CD4-positive, alpha-beta T cell (primary cell): Measurements from ENCODE around the gene RTN4RL2. TPM values are rescaled to one million over a fixed set of nuclear protein-coding genes. Genes with fewer than 3 reads are reported as not detected.

ENCODE experiments used
- ATAC-seq: fragments of 200-7000 bp; cut with Tn5 transposase; one replicate; pipeline ENCODE4 v1.10.0; 2022; ENCODE audit warnings: mild to moderate bottlenecking; ENCODE audit not compliant: poor library complexity
- CTCF ChIA-PET: fragments of 350-600 bp; sonication (Branson Sonifier 250); formaldehyde crosslinking; loops from one replicate; lab custom pipeline; 2021; ENCODE audit warnings: antibody characterized with exemption, inconsistent platforms; lab: Charles Lee
- POLR2A ChIA-PET: fragments of 350-600 bp; sonication (Branson Sonifier 250); formaldehyde crosslinking; loops from one replicate; lab custom pipeline; 2021; ENCODE audit warnings: antibody characterized with exemption, inconsistent platforms; lab: Charles Lee
- DNase-seq, 14 experiments: peaks; one replicate each; pipeline ENCODE4 v3.0.0-alpha.2; 2013 to 2020; ENCODE audit warnings: mixed read lengths in 2 of 14
- H3K27ac ChIP-seq, 2 donors: one replicate each; pipeline versions ENCODE4 v1.5.1 to v1.7.0; 2013; ENCODE audit warnings: low read length in 2 of 2, low read depth in 1 of 2, mild to moderate bottlenecking in 1 of 2
- H3K27me3 ChIP-seq, 2 experiments: 1 replicate in 1 of 2; 2 replicates in 1 of 2; pipeline versions ENCODE4 v1.6.1 to v1.7.0; 2013; ENCODE audit warnings: low read length in 2 of 2, control low read depth in 1 of 2, mild to moderate bottlenecking in 1 of 2, moderate library complexity in 1 of 2; ENCODE audit not compliant: insufficient read depth in 2 of 2, control insufficient read depth in 1 of 2
- H3K36me3 ChIP-seq: one replicate; pipeline ENCODE4 v1.6.1; 2013; ENCODE audit warnings: low read length, control low read depth; ENCODE audit not compliant: insufficient read depth
- H3K4me1 ChIP-seq: one replicate; pipeline ENCODE4 v1.6.1; 2013; ENCODE audit warnings: low read length, control low read depth; ENCODE audit not compliant: insufficient read depth
- H3K4me3 ChIP-seq: one replicate; pipeline ENCODE4 v1.5.1; 2013; ENCODE audit warnings: mild to moderate bottlenecking, low read length, moderate library complexity
- H3K9me3 ChIP-seq, 2 experiments: 1 replicate in 1 of 2; 2 replicates in 1 of 2; pipeline versions ENCODE4 v1.6.1 to v1.7.0; 2013; ENCODE audit warnings: low read length in 2 of 2, mild to moderate bottlenecking in 2 of 2, control low read depth in 1 of 2, moderate library complexity in 1 of 2; ENCODE audit not compliant: control insufficient read depth in 1 of 2, insufficient read depth in 1 of 2
- H3K27ac Mint-ChIP-seq: one replicate; pipeline ENCODE4 v1.8.0; 2020; ENCODE audit warnings: mixed read lengths
- H3K27me3 Mint-ChIP-seq: one replicate; pipeline ENCODE4 v1.8.0; 2021; ENCODE audit warnings: mixed read lengths
- H3K36me3 Mint-ChIP-seq: one replicate; pipeline ENCODE4 v1.8.0; 2021; ENCODE audit warnings: low read depth, mixed read lengths
- H3K4me1 Mint-ChIP-seq: one replicate; pipeline ENCODE4 v1.8.0; 2021; ENCODE audit warnings: low read depth, mixed read lengths
- H3K4me3 Mint-ChIP-seq: one replicate; pipeline ENCODE4 v1.8.0; 2020; ENCODE audit warnings: mild to moderate bottlenecking, mixed read lengths
- H3K9me3 Mint-ChIP-seq: one replicate; pipeline ENCODE4 v1.8.0; 2020; ENCODE audit warnings: mixed read lengths
- CTCF ChIP-seq: fragments of 200-600 bp; IDR thresholded peaks from one replicate; pipeline ENCODE4 v1.8.0; 2022; ENCODE audit warnings: antibody characterized with exemption, mild to moderate bottlenecking
- intact Hi-C, 2 experiments: fragments of 100-400 bp; cut with DNase I in 1 of 2; cut with micrococcal nuclease in 1 of 2; formaldehyde crosslinking; loops; one replicate each; pipeline versions ENCODE4 v1.15.1 to v1.9.0; 2023 to 2025; cut with DNase I, micrococcal nuclease
- total RNA-seq, 174 experiments: library from RNA in 2 of 174; stranded (reverse) in 2 of 174; gene quantifications; one replicate each; pipeline ENCODE4 v1.2.3 and lab custom pipeline; 2021 to 2026

The RTN4RL2 gene
- total RNA-seq, 2 experiments from 2014 or later: 0.17 to 0.19 TPM

GRCh38 chr11:57508341-57509170 lies 48.2 kb downstream of the RTN4RL2 start:
- CTCF ChIA-PET: no interaction called here
- peaks cover 27% of the 10 kb centered on the region for H3K4me1 Mint-ChIP-seq

GRCh38 chr11:57511741-57512430 lies 51.6 kb downstream of the RTN4RL2 start:
- Mint-ChIP-seq H3K4me3 (peak overlapping the region; percentile 9), H3K27me3 (no peaks in the 10 kb centered on the region), H3K27ac (peak overlapping the region; percentile 19), H3K9me3 (no peaks in the 10 kb centered on the region), H3K4me1 (peaks cover 35% of the 10 kb centered on the region), H3K36me3 (peaks cover 6% of the 10 kb centered on the region)
- Histone ChIP-seq H3K27me3 (no peaks in the 10 kb centered on the region), H3K9me3 (peaks cover 0 to 5% of the 10 kb centered on the region in 2 experiments), H3K27ac (no peak overlapping the region), H3K4me3 (no peak overlapping the region), H3K4me1 (peaks cover 32% of the 10 kb centered on the region), H3K36me3 (no peaks in the 10 kb centered on the region)
- TF ChIP-seq CTCF: no peak
- ChIA-PET POLR2A (interaction anchor here (1.0 to 1.2 kb wide), 2 partner anchors 20 to 229 kb away, joined by 3 read pairs; partner anchors contain the start of gene SELENOH), CTCF (interaction anchor here (0.6 to 1.4 kb wide), 3 partner anchors 18 to 88 kb away, joined by 3 to 9 read pairs (median 4); no protein-coding TSS in a partner anchor)
- no peak for ATAC-seq
- no peak for DNase-seq
- intact Hi-C loops: no loop called here

More at GRCh38 chr11:57508341-57509170, 48.2 kb downstream of the RTN4RL2 start:
- no peak for TF ChIP-seq CTCF
- intact Hi-C loops: no loop called here
- no peak overlapping the region for H3K4me3 ChIP-seq
- no peaks in the 10 kb centered on the region for H3K27me3 ChIP-seq
- peaks cover 8% of the 10 kb centered on the region for H3K36me3 Mint-ChIP-seq
- H3K27ac ChIP-seq: no peak overlapping the region
- H3K9me3 Mint-ChIP-seq: no peaks in the 10 kb centered on the region
- H3K27me3 Mint-ChIP-seq: no peaks in the 10 kb centered on the region
- POLR2A ChIA-PET: no interaction called here
- ATAC-seq (no peak), DNase-seq (no peak)
- H3K27ac Mint-ChIP-seq: no peak overlapping the region
- no peaks in the 10 kb centered on the region for H3K9me3 ChIP-seq
- no peak overlapping the region for H3K4me3 Mint-ChIP-seq
- H3K4me1 ChIP-seq: peaks cover 11% of the 10 kb centered on the region
- H3K36me3 ChIP-seq: peaks cover 9% of the 10 kb centered on the region

DNA sequence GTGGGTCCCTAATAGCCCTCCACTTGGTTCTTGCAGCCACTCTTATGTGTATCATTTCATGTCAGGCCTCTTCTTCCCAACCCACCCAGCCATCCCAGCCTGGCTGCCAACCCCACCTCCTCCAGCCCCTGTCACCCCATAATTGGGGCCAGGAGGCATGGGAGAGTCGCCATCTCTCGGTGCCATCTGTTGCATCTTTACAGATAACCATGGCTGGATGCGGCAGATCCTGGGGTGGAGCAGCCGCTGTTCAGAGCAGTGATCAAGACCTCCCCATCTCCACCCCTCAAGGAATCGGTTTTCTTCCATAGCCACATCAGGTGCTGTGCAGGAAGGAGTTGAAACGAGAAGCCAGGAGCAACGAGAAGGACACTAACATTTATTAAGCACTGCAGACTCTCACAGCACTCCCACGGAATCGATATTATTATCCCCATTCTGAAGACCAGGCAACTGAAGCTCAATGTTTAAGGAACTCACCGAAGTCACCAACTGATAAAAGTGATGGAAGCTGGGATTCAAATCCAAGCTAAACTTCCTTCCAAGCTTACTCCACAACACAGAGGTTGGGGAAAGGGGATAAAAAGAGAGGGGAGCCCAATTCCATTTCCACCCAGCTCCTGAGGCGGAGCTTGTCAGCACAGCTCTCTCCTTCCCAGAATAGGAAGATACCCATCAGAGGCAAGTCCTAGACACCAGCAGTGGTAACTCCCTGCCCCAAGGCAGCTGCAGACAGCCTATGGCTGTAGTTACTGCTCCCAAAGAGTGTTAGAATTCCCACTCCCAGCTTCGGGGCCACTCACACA lies 52.5 kb downstream of the RTN4RL2 start:
- peaks cover 6% of the 10 kb centered on the region for H3K36me3 Mint-ChIP-seq
- H3K4me3 ChIP-seq: no peak overlapping the region
- CTCF ChIA-PET: interaction anchor here (1.4 to 4.9 kb wide), 3 partner anchors 14 to 55 kb away, joined by 9 to 19 read pairs (median 9); no protein-coding TSS in a partner anchor
- no peaks in the 10 kb centered on the region for H3K9me3 Mint-ChIP-seq
- H3K4me3 Mint-ChIP-seq: peak overlapping the region; percentile 98
- no peak for DNase-seq
- H3K27ac Mint-ChIP-seq: peak overlapping the region; percentile 69
- ATAC-seq: no peak
- TF ChIP-seq CTCF: no peak
- no peaks in the 10 kb centered on the region for H3K27me3 Mint-ChIP-seq
- peaks cover 32% of the 10 kb centered on the region for H3K4me1 ChIP-seq
- H3K4me1 Mint-ChIP-seq: peaks cover 35% of the 10 kb centered on the region
- intact Hi-C loops: no loop called here
- H3K27ac ChIP-seq: no peak overlapping the region
- peaks cover 0 to 5% of the 10 kb centered on the region in 2 experiments for H3K9me3 ChIP-seq
- no peaks in the 10 kb centered on the region for H3K36me3 ChIP-seq
- no peaks in the 10 kb centered on the region for H3K27me3 ChIP-seq
- POLR2A ChIA-PET: interaction anchor here (1.5 to 1.6 kb wide), 2 partner anchors 12 to 19 kb away, joined by 3 to 9 read pairs; no protein-coding TSS in a partner anchor
